Neuronal stem cell (in vitro differentiated cells): ENCODE data around the gene ARHGAP22.
A peak's percentile ranks its signal among the peaks of the same experiment; 100 is the strongest.

ENCODE experiments used
- DNase-seq: peaks from one replicate; pipeline ENCODE4 v3.0.0-alpha.2; 2013; ENCODE audit warnings: low spot score
- H2AFZ ChIP-seq: one replicate; pipeline ENCODE4 v1.6.1; 2013; ENCODE audit warnings: mild to moderate bottlenecking, low read length, inconsistent platforms
- H2AK5ac ChIP-seq: 2 replicates; pipeline ENCODE4 v1.6.1; 2013; ENCODE audit warnings: low read depth, mild to moderate bottlenecking, inconsistent platforms, low read length, moderate library complexity, mixed read lengths
- H2BK120ac ChIP-seq: 2 replicates; pipeline ENCODE4 v1.6.1; 2013; ENCODE audit warnings: low read depth, mild to moderate bottlenecking, inconsistent platforms, low read length, moderate library complexity, mixed read lengths
- H2BK12ac ChIP-seq: one replicate; pipeline ENCODE4 v1.6.1; 2013; ENCODE audit warnings: low read length, inconsistent platforms
- H2BK15ac ChIP-seq: 2 replicates; pipeline ENCODE4 v1.6.1; 2013; ENCODE audit warnings: mild to moderate bottlenecking, low read length, inconsistent platforms, mixed read lengths
- H2BK5ac ChIP-seq: one replicate; pipeline ENCODE4 v1.6.1; 2013; ENCODE audit warnings: inconsistent platforms, mild to moderate bottlenecking, low read length, moderate library complexity
- H3K14ac ChIP-seq: one replicate; pipeline ENCODE4 v1.6.1; 2013; ENCODE audit warnings: low read length, inconsistent platforms
- H3K18ac ChIP-seq: 2 replicates; pipeline ENCODE4 v1.6.1; 2013; ENCODE audit warnings: low read length, inconsistent platforms
- H3K23ac ChIP-seq: 2 replicates; pipeline ENCODE4 v1.6.1; 2013; ENCODE audit warnings: low read depth, mild to moderate bottlenecking, mixed read lengths, low read length, inconsistent platforms; ENCODE audit not compliant: poor library complexity
- H3K27ac ChIP-seq: replicated peaks from 3 replicates; pipeline ENCODE4 v1.5.1; 2013; ENCODE audit warnings: low read length, inconsistent platforms
- H3K27me3 ChIP-seq, 3 experiments: 2 replicates each; pipeline ENCODE4 v1.6.1; 2013; ENCODE audit warnings: low read length in 3 of 3, mild to moderate bottlenecking in 2 of 3, inconsistent platforms in 1 of 3, low read depth in 1 of 3, mixed read lengths in 1 of 3, moderate library complexity in 1 of 3; ENCODE audit not compliant: control insufficient read depth in 3 of 3, insufficient read depth in 3 of 3
- H3K36me3 ChIP-seq, 2 donors: replicated peaks in 1 of 2; 2 replicates each; pipeline ENCODE4 v1.6.1; 2013; ENCODE audit warnings: low read length in 2 of 2; ENCODE audit not compliant: control insufficient read depth in 2 of 2, insufficient read depth in 2 of 2
- H3K4ac ChIP-seq: 2 replicates; pipeline ENCODE4 v1.6.1; 2013; ENCODE audit warnings: inconsistent platforms, mild to moderate bottlenecking, low read length, moderate library complexity
- H3K4me1 ChIP-seq, 2 donors: 1 replicate in 1 of 2; 2 replicates in 1 of 2; pipeline ENCODE4 v1.6.1; 2013; ENCODE audit warnings: low read length in 2 of 2, low read depth in 1 of 2; ENCODE audit not compliant: control insufficient read depth in 2 of 2, insufficient read depth in 1 of 2
- H3K4me2 ChIP-seq: one replicate; pipeline ENCODE4 v1.6.1; 2013; ENCODE audit warnings: mild to moderate bottlenecking, low read length, inconsistent platforms; ENCODE audit not compliant: insufficient read depth, poor library complexity, severe bottlenecking
- H3K4me3 ChIP-seq, 2 donors: 2 replicates each; pipeline ENCODE4 v1.5.1; 2013; ENCODE audit warnings: low read length in 2 of 2, mild to moderate bottlenecking in 2 of 2, inconsistent platforms in 1 of 2, moderate library complexity in 1 of 2
- H3K79me1 ChIP-seq: one replicate; pipeline ENCODE4 v1.6.1; 2013; ENCODE audit warnings: low read depth, mild to moderate bottlenecking, inconsistent platforms, low read length, moderate library complexity
- H3K9ac ChIP-seq: one replicate; pipeline ENCODE4 v1.6.1; 2013; ENCODE audit warnings: mild to moderate bottlenecking, low read depth, low read length, inconsistent platforms; ENCODE audit not compliant: poor library complexity
- H3K9me3 ChIP-seq, 2 donors: replicated peaks in 1 of 2; 2 replicates each; pipeline versions ENCODE3 to v1.6.1; 2013; ENCODE audit warnings: low read length in 2 of 2, mild to moderate bottlenecking in 2 of 2, inconsistent platforms in 1 of 2, low read depth in 1 of 2, mixed read lengths in 1 of 2, moderate library complexity in 1 of 2; ENCODE audit not compliant: control insufficient read depth in 2 of 2, insufficient read depth in 1 of 2
- H4K8ac ChIP-seq: one replicate; pipeline ENCODE4 v1.6.1; 2013; ENCODE audit warnings: low read depth, mild to moderate bottlenecking, inconsistent platforms, low read length, moderate library complexity
- H4K91ac ChIP-seq: one replicate; pipeline ENCODE4 v1.6.1; 2013; ENCODE audit warnings: low read length, low read depth, mild to moderate bottlenecking, inconsistent platforms; ENCODE audit not compliant: poor library complexity
- WGBS, 2 donors: extraction: QIAGEN DNeasy Blood & Tissue Kit; methylation state at CpG; one replicate each; pipeline ENCODE4 v1.1.7; 2013; ENCODE audit warnings: missing lambda C conversion rate in 2 of 2, mixed read lengths in 1 of 2; ENCODE audit not compliant: insufficient read length in 2 of 2, insufficient replicate concordance in 1 of 2; ENCODE audit errors: extremely low coverage in 2 of 2; 5-methylcytosine and 5-hydroxymethylcytosine counted together

The ARHGAP22 gene

GRCh38 chr10:48568131-48568530, 36.7 kb downstream of the ARHGAP22 start:
- H3K4me3 ChIP-seq, result no peak overlapping the region
- no CpG with 5 or more reads among the region's 4 CpGs for WGBS, 2 donors

GRCh38 chr10:48567346-48567745, 37.5 kb downstream of the ARHGAP22 start:
- no peak overlapping the region for H3K23ac ChIP-seq
- no peaks in the 10 kb centered on the region for H3K36me3 ChIP-seq
- H2AFZ ChIP-seq, result no peak overlapping the region
- no peak overlapping the region for H3K18ac ChIP-seq
- no peaks in the 10 kb centered on the region for H3K79me1 ChIP-seq
- H3K27me3 ChIP-seq, result no peaks in the 10 kb centered on the region
- H2BK120ac ChIP-seq, result no peak overlapping the region
- H4K8ac ChIP-seq, result no peak overlapping the region
- DNase-seq, result no peak
- H2BK15ac ChIP-seq, result no peak overlapping the region
- H3K9ac ChIP-seq, result no peak overlapping the region
- H4K91ac ChIP-seq, result no peak overlapping the region
- no peak overlapping the region for H3K4ac ChIP-seq
- no peak overlapping the region for H2BK12ac ChIP-seq
- no CpG with 5 or more reads among the region's 3 CpGs for WGBS, 2 donors
- no peak overlapping the region for H3K4me3 ChIP-seq
- peaks cover 0 to 2% of the 10 kb centered on the region in 2 donors for H3K4me1 ChIP-seq
- H2BK5ac ChIP-seq, result no peak overlapping the region
- no peak overlapping the region for H3K27ac ChIP-seq
- H3K14ac ChIP-seq, result no peak overlapping the region
- H2AK5ac ChIP-seq, result no peak overlapping the region
- H3K4me2 ChIP-seq, result no peak overlapping the region
- H3K9me3 ChIP-seq, result no peaks in the 10 kb centered on the region

More at GRCh38 chr10:48568131-48568530, 36.7 kb downstream of the ARHGAP22 start:
- Histone ChIP-seq H4K8ac (no peak overlapping the region), H2BK120ac (no peak overlapping the region), H3K79me1 (no peaks in the 10 kb centered on the region), H2BK12ac (no peak overlapping the region), H2BK5ac (no peak overlapping the region), H3K23ac (no peak overlapping the region), H3K4ac (no peak overlapping the region), H3K27ac (no peak overlapping the region), H3K4me2 (no peak overlapping the region), H3K4me1 (peaks cover 0 to 2% of the 10 kb centered on the region in 2 donors), H2BK15ac (no peak overlapping the region), H4K91ac (no peak overlapping the region), H2AK5ac (no peak overlapping the region), H3K9me3 (no peaks in the 10 kb centered on the region), H3K18ac (no peak overlapping the region), H3K36me3 (no peaks in the 10 kb centered on the region), H3K27me3 (no peaks in the 10 kb centered on the region), H3K9ac (no peak overlapping the region), H2AFZ (no peak overlapping the region), H3K14ac (no peak overlapping the region)
- no peak for DNase-seq

GRCh38 chr10:48564466-48565160, 40.3 kb downstream of the ARHGAP22 start:
- no peak overlapping the region for H2BK5ac ChIP-seq
- peaks cover 0 to 2% of the 10 kb centered on the region in 2 donors for H3K4me1 ChIP-seq
- no peak overlapping the region for H4K8ac ChIP-seq
- no peak for DNase-seq
- no peak overlapping the region for H2BK15ac ChIP-seq
- H3K4me3 ChIP-seq, result no peak overlapping the region
- no peak overlapping the region for H2AK5ac ChIP-seq
- no peak overlapping the region for H3K9ac ChIP-seq
- H3K27me3 ChIP-seq, result no peaks in the 10 kb centered on the region
- H3K36me3 ChIP-seq, result no peaks in the 10 kb centered on the region
- H2BK12ac ChIP-seq, result no peak overlapping the region
- no peaks in the 10 kb centered on the region for H3K9me3 ChIP-seq
- no peak overlapping the region for H3K4me2 ChIP-seq
- no peak overlapping the region for H2AFZ ChIP-seq
- no peak overlapping the region for H3K18ac ChIP-seq
- no peak overlapping the region for H3K14ac ChIP-seq
- no peak overlapping the region for H2BK120ac ChIP-seq
- no peak overlapping the region for H3K27ac ChIP-seq
- WGBS, 2 donors, result no CpG with 5 or more reads among the region's 9 CpGs
- no peak overlapping the region for H3K23ac ChIP-seq
- no peak overlapping the region for H3K4ac ChIP-seq
- no peaks in the 10 kb centered on the region for H3K79me1 ChIP-seq
- H4K91ac ChIP-seq, result no peak overlapping the region

DNA sequence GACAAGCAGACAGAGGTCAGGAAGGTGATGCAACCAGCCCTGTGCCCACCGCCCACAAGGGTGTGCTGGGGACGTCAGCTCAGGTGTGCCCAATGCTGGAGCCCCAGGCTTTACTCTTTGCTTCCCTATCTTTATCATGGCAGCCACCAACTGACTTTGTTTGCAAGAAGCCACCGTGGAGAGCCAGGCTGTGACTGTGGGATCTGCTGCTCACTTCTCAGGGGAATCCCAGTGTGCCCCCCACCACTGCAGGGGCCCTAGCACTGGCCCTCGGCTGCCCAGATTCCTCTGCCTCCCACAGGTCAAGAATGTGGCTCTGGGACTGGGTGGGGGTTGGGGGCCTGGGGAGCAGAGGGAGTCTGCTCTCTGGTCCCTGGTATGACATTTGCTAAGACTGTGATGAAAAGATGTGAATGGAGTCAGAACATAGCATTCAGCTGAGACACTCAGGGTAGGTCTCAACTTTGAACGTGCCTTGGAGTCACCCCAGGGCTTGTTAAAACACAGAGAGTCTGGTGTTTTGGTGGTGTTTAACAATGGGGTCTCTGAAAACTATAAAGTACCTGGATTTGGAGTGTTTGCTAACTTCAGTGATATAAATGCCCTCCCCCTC, 47.3 kb downstream of the ARHGAP22 start:
- Histone ChIP-seq H2BK12ac (no peak overlapping the region), H3K4ac (no peak overlapping the region), H2BK120ac (peak overlapping the region; percentile 36), H3K4me3 (no peak overlapping the region), H3K4me1 (no peaks in the 10 kb centered on the region), H2AFZ (no peak overlapping the region), H3K79me1 (no peaks in the 10 kb centered on the region), H3K27ac (no peak overlapping the region), H2BK15ac (no peak overlapping the region), H3K9ac (no peak overlapping the region), H4K91ac (peak overlapping the region; percentile 3), H3K14ac (no peak overlapping the region), H4K8ac (no peak overlapping the region), H2BK5ac (no peak overlapping the region), H3K9me3 (no peaks in the 10 kb centered on the region), H3K36me3 (no peaks in the 10 kb centered on the region), H2AK5ac (peak overlapping the region; percentile 12), H3K4me2 (no peak overlapping the region), H3K27me3 (no peaks in the 10 kb centered on the region), H3K23ac (no peak overlapping the region), H3K18ac (no peak overlapping the region)
- no peak for DNase-seq
- no CpG with 5 or more reads among the region's 5 CpGs for WGBS, 2 donors
